ENCODE measurements around the gene ZNF777. TPM values are rescaled to one million over a fixed set of nuclear protein-coding genes. Genes with fewer than 3 reads are reported as not detected.

Gene ZNF777
- total and polyA plus RNA-seq, 2 experiments from 2014 or later: 2.1 to 9.7 TPM

DNA sequence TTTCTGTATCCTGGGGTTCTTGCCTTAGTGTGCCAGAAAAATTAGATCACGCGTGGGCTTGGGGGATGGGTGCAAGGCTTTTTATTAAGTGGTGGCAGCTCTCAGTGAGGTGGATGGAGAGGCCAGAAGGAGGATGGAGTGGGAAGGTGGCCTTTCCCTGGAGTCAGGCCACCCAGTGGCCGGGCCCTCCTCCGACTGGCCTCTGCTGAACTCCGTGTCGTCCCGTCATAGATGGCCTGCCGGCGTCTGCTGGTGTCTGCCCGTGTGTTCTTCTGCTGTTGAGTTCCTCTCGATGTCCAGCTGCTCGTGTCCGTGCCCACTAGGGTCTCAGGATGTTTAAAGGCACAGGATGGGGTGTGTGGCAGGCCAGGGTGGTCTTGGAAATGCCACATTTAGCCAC is 40.8 kb upstream of the ZNF777 start:
- no peak for DNase-seq
- no peaks in the 10 kb centered on the region for H4K20me1 ChIP-seq (ENCODE audit: insufficient read depth)

DNA sequence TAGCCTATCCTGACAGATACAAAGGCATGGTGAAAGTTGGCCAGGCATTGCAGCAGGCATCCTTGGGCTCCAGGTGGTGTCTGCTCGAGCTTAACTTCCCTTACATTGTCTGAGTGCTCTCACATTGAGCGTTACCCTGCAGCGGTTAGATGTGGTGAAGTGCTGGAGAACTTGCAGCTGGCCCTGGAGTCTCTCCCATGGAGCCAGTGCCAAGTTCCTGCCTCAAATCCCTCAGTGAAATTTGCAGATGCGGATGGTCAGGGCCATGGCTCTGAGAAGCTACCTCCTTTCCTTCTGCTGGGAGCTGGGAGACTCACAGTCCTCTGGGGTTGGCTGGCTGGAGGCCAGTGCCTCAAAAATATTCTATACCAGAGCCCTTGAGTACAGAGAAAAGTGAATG is 40.0 kb upstream of the ZNF777 start:
- no peak for DNase-seq
- H3K9ac ChIP-seq: no peak overlapping the region
- peaks cover 4% of the 10 kb centered on the region for H3F3A ChIP-seq (ENCODE audit: insufficient read depth)
- no peaks in the 10 kb centered on the region for H3K9me3 ChIP-seq (ENCODE audit: low read depth)
- peaks cover 2% of the 10 kb centered on the region for H3K4me1 ChIP-seq (ENCODE audit: insufficient read depth)
- no peaks in the 10 kb centered on the region for H3K27me3 ChIP-seq (replicated peaks; ENCODE audit: insufficient read depth)
- H3K79me2 ChIP-seq (ENCODE audit: insufficient read depth): peaks cover 9% of the 10 kb centered on the region
- H3K36me3 ChIP-seq (ENCODE audit: low read depth): no peaks in the 10 kb centered on the region
- H3K9me2 ChIP-seq (ENCODE audit: insufficient read depth): no peaks in the 10 kb centered on the region
- no peak overlapping the region for H3K27ac ChIP-seq
- H3K4me3 ChIP-seq: no peak overlapping the region
- 49 to 55% methylated on average over 4 of the region's 4 CpGs for WGBS, 2 experiments (ENCODE audit: low coverage in 1 of 2, low lambda C conversion rate in 2 of 2, missing lambda C conversion rate in 2 of 2)
- in situ Hi-C loops (cut with MboI): no loop called here
- H2AFZ ChIP-seq: no peak overlapping the region
- H4K20me1 ChIP-seq (ENCODE audit: insufficient read depth): no peaks in the 10 kb centered on the region
- TF ChIP-seq EZH2 (IDR thresholded peaks at IDR 0.05; ENCODE audit: insufficient read depth, poor library complexity, severe bottlenecking) (no peak), EZH2phosphoT487 (IDR thresholded peaks at IDR 0.05; ENCODE audit: insufficient read depth, low read depth) (no peak)
- no peak overlapping the region for H3K4me2 ChIP-seq (ENCODE audit: unreplicated experiment)

More for the DNA sequence above, 40.8 kb upstream of the ZNF777 start:
- 39 to 42% methylated on average over 13 of the region's 13 CpGs for WGBS, 2 experiments (ENCODE audit: low coverage in 1 of 2, low lambda C conversion rate in 2 of 2, missing lambda C conversion rate in 2 of 2)
- peaks cover 4% of the 10 kb centered on the region; the same call in 1 of the 2 replicates for H3K79me2 ChIP-seq (ENCODE audit: insufficient read depth)
- H3K9me2 ChIP-seq (ENCODE audit: insufficient read depth): no peaks in the 10 kb centered on the region
- peaks cover 3% of the 10 kb centered on the region for H3F3A ChIP-seq (ENCODE audit: insufficient read depth)
- no peak overlapping the region for H3K4me2 ChIP-seq (ENCODE audit: unreplicated experiment)
- no peak overlapping the region for H3K9ac ChIP-seq
- in situ Hi-C loops (cut with MboI): no loop called here
- no peak overlapping the region for H3K4me3 ChIP-seq
- no peaks in the 10 kb centered on the region for H3K9me3 ChIP-seq (ENCODE audit: low read depth)
- no peaks in the 10 kb centered on the region for H3K27me3 ChIP-seq (replicated peaks; ENCODE audit: insufficient read depth)
- no peaks in the 10 kb centered on the region for H3K4me1 ChIP-seq (ENCODE audit: insufficient read depth)
- no peak overlapping the region for H3K27ac ChIP-seq
- no peak overlapping the region for H2AFZ ChIP-seq
- TF ChIP-seq EZH2phosphoT487 (IDR thresholded peaks at IDR 0.05; ENCODE audit: insufficient read depth, low read depth): no peak
- TF ChIP-seq EZH2 (IDR thresholded peaks at IDR 0.05; ENCODE audit: insufficient read depth, poor library complexity, severe bottlenecking): no peak
- no peaks in the 10 kb centered on the region for H3K36me3 ChIP-seq (ENCODE audit: low read depth)

DNA sequence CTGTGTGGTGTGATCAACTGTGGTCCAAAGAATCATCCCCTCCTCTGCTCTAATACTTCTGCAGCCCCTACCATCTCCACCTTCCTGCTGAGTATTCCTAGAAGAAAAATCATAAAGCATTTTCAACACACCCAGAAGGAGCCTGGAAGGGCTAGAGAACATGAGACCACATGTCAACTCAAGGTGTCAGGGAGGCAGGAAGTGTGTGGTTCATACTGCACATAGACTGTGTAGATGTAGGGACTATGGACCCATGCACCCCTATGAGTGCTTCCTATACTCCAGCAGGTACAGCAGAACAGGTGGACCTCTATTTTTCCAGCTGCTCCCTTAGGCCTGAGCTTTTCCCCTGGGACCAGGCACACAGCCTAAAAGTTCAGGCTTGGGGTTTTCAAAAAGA is 39.3 kb upstream of the ZNF777 start:
- Histone ChIP-seq H3K4me2 (ENCODE audit: unreplicated experiment) (no peak overlapping the region), H3K4me1 (ENCODE audit: insufficient read depth) (peaks cover 9% of the 10 kb centered on the region), H3K9me2 (ENCODE audit: insufficient read depth) (no peaks in the 10 kb centered on the region), H3K4me3 (no peak overlapping the region), H3F3A (ENCODE audit: insufficient read depth) (peaks cover 11% of the 10 kb centered on the region), H3K36me3 (ENCODE audit: low read depth) (no peaks in the 10 kb centered on the region), H3K79me2 (ENCODE audit: insufficient read depth) (peaks cover 17% of the 10 kb centered on the region), H4K20me1 (ENCODE audit: insufficient read depth) (no peaks in the 10 kb centered on the region), H3K9me3 (ENCODE audit: low read depth) (no peaks in the 10 kb centered on the region), H3K27me3 (replicated peaks; ENCODE audit: insufficient read depth) (no peaks in the 10 kb centered on the region), H2AFZ (no peak overlapping the region), H3K9ac (no peak overlapping the region), H3K27ac (no peak overlapping the region)
- in situ Hi-C loops (cut with MboI): no loop called here
- no peak for TF ChIP-seq EZH2phosphoT487 (IDR thresholded peaks at IDR 0.05; ENCODE audit: insufficient read depth, low read depth)
- DNase-seq: no peak

DNA sequence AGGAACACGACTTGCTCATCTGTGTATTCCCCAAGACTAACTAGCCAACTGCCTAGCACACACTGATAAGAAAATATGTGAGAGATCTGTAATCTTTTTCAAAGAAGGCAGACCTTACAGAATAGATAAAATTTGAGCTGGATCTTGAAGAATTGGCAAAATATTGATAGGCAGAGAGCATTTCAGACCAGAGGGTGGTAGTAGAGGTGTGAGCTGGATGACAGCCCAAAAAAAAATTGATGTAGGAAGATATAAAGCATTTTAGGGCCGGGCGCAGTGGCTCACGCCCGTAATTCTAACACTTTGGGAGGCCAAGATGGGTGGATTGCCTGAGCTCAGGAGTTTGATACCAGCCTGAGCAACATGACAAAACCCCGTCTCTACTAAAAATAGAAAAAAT is 37.9 kb upstream of the ZNF777 start:
- no peak for DNase-seq
- Histone ChIP-seq H2AFZ (peak overlapping the region; percentile 97), H3K79me2 (ENCODE audit: insufficient read depth) (peaks cover 30% of the 10 kb centered on the region), H3K4me1 (ENCODE audit: insufficient read depth) (peaks cover 16% of the 10 kb centered on the region), H3K27me3 (replicated peaks; ENCODE audit: insufficient read depth) (no peaks in the 10 kb centered on the region), H3K9me3 (ENCODE audit: low read depth) (no peaks in the 10 kb centered on the region), H3K9ac (no peak overlapping the region), H3K4me3 (no peak overlapping the region), H3K4me2 (ENCODE audit: unreplicated experiment) (no peak overlapping the region), H3K9me2 (ENCODE audit: insufficient read depth) (no peaks in the 10 kb centered on the region), H4K20me1 (ENCODE audit: insufficient read depth) (no peaks in the 10 kb centered on the region), H3K27ac (no peak overlapping the region), H3K36me3 (ENCODE audit: low read depth) (no peaks in the 10 kb centered on the region), H3F3A (ENCODE audit: insufficient read depth) (peaks cover 13% of the 10 kb centered on the region)
- WGBS, 2 experiments (ENCODE audit: low coverage in 1 of 2, low lambda C conversion rate in 2 of 2, missing lambda C conversion rate in 2 of 2): 62 to 71% methylated on average over 6 of the region's 6 CpGs
- TF ChIP-seq EZH2phosphoT487 (IDR thresholded peaks at IDR 0.05; ENCODE audit: insufficient read depth, low read depth) (no peak), EZH2 (IDR thresholded peaks at IDR 0.05; ENCODE audit: insufficient read depth, poor library complexity, severe bottlenecking) (no peak)
- in situ Hi-C loops (cut with MboI): no loop called here

Measured in GM23248 (cell line).